M059J (cell line): Measurements from ENCODE around the gene SAMD11. TPM values are rescaled to one million over a fixed set of nuclear protein-coding genes. Genes with fewer than 3 reads are reported as not detected.

Experiments used
- DNase-seq: peaks from one replicate; pipeline ENCODE4 v3.0.0-alpha.2; 2012; ENCODE audit warnings: low read depth
- total RNA-seq: library from RNA; depleted of rRNA; stranded (reverse); fragments of >200 nt; shearing (Covaris generic); gene quantifications from 2 replicates; pipeline ENCODE4 v1.2.3, GENCODE V29; 2014

Gene SAMD11
- total RNA-seq, 1 experiment from 2014 or later, result 59.8 TPM

DNA sequence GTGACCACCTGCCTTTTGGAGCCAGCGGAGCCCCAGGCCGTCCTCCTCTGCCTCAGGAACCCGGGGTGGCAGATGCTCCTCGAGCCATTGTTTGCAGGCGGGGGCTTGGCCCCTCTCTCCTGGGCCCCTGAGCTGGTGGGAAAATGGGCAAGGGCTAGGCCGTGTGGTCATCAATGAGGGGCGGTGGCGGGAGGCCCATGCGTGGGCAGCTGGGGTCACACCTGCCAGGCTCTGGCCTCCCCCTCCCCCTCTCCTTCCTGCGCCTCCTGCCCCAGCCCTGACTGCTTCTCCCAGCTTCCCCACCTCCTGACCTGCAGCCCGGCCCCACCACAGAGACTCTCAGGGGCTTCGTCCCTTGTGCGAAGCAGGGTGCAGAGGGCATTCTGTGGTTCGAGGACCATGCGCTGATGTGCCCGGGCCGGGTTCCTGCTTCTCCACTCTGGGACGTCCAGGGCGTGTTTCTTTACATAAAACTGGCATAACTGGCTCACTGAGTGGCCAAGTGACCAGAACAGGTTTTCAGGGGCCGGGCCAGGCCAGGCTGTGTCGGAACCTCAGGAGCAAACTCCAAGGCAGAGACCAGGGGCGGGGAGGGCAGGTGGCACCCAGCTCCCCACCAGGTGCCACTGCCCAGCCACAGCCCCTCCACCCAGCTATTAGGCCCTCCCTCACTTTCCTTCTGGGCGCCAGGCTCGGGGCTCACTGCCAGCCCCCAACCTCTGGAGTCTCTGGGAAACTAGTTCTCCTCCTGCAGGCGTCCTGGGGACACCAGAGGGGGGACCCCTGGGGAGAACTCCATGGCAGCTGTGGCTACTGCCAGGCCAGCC is 9.3 kb downstream of the SAMD11 start:
- no peak for DNase-seq

- no peak for DNase-seq
These were observed 9.8 kb downstream of the SAMD11 start for GRCh38 chr1:933603-933940.

DNA sequence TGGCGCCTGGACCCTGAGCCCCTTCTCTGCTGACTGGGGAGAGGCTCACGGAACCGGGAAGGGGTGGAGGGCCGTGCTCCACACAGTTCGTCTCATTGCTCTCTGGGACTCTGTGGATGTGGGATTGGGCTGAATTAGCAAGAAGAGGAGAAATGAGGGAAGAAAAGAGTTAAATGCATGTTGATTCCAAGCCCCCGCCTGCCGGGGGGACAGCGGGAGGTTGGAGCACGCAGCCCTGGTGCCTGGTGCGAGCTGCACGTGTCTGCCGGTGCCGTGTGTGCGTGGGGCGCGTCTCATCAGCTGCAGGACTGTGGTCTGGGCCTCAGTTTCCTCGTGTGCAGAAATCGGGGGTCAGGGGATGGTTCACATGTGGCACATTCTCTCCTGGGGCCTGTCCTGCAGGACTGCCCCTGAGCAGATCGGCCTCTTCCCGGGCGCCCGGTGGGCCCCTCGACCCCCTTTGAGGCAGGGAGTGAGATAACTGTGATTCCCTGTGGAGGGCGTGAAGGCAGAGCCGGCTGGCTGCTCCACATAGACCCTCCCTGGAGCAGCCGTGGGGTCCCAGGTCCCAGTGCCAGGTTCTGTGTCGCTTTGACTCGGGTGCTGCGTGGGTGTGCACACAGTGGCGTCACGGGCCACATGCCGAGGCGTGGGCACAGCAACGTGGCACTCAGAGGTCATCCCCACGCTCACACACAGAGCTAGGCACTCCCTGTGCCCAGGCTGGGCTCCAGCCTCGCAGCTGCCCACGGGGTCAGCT is 11.4 kb downstream of the SAMD11 start:
- no peak for DNase-seq

DNA sequence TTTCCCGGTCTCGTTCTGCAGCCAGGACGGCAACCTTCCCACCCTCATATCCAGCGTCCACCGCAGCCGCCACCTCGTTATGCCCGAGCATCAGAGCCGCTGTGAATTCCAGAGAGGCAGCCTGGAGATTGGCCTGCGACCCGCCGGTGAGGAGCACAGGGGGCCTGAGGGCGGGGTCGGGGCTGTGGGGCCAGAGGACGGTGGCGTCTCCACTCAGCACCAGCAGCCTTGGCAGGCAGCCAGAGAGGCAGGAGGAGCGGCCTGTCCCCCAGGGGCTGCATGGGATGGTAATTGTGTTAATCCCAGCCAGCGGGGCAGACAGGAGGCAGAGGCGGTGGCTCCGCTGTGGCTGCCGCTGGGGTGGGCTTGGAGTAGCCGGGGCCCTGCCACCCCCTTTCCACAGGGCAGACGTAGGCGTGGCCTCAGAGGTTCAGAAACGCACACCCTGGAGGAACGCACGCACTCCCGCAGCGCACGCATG is 12.1 kb downstream of the SAMD11 start:
- DNase-seq, result no peak

- DNase-seq, result no peak
These were observed 12.9 kb downstream of the SAMD11 start for GRCh38 chr1:936348-937264.

- DNase-seq, result no peak
These were observed 13.8 kb downstream of the SAMD11 start for GRCh38 chr1:937521-937920.

GRCh38 chr1:938088-938683 is 14.5 kb downstream of the SAMD11 start:
- peak; percentile 94 for DNase-seq

DNA sequence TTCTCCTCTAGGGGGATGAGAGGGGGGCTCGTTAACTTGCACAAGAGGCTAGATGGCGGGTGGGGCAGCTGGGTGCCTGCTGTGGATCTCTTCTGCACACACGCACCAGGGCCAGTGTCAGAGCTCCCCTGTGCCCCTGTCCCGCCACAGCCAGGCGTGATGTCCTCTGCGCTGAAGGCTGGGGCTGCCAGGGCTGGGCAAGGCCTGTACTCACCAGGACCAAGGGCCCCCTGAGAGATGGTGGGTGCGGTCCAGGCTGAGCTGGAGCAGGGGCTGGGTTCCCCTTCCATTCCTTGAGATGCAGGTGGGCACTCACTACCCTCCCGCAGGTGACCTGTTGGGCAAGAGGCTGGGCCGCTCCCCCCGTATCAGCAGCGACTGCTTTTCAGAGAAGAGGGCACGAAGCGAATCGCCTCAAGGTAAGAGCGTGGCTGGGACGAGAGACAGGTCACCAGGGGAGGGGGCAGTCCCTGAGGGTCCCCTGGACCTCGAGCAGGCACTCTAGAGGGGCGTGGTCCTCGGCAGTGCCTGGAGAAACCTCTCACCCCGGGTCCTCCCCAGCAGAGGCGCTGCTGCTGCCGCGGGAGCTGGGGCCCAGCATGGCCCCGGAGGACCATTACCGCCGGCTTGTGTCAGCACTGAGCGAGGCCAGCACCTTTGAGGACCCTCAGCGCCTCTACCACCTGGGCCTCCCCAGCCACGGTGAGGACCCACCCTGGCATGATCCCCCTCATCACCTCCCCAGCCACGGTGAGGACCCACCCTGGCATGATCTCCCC is 15.2 kb downstream of the SAMD11 start:
- DNase-seq, result no peak

- no peak for DNase-seq
These were observed 15.9 kb downstream of the SAMD11 start for GRCh38 chr1:939511-940106.

- peak; percentile 82 for DNase-seq
These were observed 16.6 kb downstream of the SAMD11 start for GRCh38 chr1:940107-941014.

DNA sequence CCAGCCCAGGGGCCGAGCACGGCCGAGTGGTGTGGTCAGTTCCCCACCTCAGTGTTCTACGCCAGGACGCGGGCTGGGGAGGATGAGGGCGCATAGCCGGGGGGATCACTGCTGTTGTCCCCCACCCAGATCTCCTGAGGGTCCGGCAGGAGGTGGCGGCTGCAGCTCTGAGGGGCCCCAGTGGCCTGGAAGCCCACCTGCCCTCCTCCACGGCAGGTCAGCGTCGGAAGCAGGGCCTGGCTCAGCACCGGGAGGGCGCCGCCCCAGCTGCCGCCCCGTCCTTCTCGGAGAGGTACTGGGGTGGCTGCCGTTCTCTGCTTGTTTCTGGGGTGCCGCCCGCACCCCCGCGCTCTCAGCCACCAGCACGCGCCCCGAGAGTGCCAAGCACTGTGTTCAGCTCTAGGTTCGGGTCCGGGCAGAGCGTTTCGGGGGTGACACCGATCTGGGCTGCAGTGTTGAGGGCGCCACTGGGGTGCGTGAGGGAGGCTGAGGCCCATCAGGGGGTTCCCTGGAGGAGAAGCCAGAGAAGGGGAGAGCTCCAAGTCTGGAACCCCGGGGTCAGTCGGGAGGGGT is 17.4 kb downstream of the SAMD11 start:
- DNase-seq, result no peak

DNA sequence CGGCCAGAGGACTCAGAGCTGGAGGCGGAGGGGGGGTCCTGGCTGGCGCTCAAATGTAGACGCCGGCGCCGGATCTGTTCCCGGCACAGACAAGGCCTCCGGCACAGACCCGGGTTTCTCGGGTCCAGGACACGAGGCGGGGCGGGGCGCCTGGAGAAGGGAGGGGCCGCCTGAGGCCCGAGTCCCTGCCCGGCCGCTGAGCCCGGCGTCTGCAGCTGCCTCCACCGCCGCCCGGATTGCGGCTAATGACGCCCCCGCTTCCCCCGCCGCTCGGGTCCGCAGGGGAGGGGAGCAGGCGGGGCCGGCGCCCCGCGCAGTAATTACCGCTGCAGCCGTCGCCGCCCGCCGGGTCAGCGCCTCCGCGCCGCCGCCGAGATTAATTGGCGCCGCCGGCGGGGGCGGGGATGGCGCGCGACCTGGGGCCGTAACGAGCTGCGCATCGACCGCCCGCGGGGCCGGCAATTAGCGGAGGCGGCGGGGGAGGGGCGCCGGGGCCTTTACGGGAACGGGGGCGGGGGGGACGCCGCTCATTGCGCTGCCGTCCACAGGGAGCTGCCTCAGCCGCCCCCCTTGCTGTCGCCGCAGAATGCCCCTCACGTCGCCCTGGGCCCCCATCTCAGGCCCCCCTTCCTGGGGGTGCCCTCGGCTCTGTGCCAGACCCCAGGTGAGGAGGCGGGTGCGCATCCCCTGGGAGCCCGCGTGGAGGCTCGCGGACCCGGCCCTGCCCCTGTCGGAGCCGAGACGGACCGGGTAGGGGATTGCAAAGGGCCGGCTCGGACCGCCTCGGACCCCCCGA is 18.1 kb downstream of the SAMD11 start:
- peak; percentile 92 for DNase-seq

DNA sequence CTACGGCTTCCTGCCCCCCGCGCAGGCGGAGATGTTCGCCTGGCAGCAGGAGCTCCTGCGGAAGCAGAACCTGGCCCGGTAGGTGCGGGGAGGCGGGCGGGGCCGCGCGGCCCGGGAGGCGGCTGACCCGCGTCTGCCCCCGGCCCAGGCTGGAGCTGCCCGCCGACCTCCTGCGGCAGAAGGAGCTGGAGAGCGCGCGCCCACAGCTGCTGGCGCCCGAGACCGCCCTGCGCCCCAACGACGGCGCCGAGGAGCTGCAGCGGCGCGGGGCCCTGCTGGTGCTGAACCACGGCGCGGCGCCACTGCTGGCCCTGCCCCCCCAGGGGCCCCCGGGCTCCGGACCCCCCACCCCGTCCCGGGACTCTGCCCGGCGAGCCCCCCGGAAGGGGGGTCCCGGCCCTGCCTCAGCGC is 18.7 kb downstream of the SAMD11 start:
- no peak for DNase-seq

DNA sequence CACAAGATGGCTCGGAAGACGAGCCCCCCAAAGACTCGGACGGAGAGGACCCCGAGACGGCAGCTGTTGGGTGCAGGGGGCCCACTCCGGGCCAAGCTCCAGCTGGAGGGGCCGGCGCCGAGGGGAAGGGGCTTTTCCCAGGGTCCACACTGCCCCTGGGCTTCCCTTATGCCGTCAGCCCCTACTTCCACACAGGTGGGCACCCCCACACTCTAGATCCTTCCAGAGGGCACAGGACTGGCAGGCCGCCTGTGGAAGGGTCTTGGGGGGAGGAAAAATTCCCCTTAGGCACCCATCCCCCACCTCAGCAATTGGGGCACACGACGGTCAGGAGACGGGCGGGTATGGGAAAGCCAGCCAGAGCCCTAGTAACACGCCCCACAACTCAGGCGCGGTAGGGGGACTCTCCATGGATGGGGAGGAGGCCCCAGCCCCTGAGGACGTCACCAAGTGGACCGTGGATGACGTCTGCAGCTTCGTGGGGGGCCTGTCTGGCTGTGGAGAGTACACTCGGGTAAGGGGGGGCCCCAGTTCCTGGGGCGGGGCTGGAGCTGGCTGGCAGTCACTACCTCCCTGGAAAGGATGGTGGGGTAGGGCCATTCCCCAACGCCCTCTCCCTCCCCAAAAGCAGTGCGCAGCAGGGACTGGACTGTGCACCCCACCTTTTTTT is 19.3 kb downstream of the SAMD11 start:
- peak; percentile 76 for DNase-seq

DNA sequence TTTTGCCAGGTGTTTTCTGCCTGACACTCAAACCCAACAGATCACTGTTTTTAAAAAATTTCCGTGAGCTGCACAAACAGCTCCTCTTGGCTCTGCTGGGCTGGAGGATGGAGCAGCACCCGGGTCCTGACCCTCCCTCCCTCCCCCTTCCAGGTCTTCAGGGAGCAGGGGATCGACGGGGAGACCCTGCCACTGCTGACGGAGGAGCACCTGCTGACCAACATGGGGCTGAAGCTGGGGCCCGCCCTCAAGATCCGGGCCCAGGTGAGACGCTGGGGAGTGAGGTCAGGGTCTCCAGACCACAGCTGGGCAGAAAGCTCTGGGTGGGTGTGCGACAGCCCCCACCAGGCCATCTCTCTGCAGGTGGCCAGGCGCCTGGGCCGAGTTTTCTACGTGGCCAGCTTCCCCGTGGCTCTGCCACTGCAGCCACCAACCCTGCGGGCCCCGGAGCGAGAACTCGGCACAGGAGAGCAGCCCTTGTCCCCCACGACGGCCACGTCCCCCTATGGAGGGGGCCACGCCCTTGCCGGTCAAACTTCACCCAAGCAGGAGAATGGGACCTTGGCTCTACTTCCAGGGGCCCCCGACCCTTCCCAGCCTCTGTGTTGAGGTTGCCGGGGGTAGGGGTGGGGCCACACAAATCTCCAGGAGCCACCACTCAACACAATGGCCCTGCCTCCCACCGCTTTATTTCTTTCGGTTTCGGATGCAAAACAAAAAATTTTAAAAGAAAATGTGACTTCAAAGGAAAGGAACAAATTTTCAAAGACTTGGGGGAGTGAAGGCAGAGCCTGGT is 20.0 kb downstream of the SAMD11 start:
- no peak for DNase-seq
